Measurements from ENCODE around the gene ARID3B. TPM values are rescaled to one million over a fixed set of nuclear protein-coding genes. Genes with fewer than 3 reads are reported as not detected.
"Not testable (repeated sequence)": the region's sequence is repeated elsewhere in the genome, so short reads cannot be mapped to it uniquely, and the experiment has no call there.

The ARID3B gene
- total RNA-seq, 1 experiment from 2014 or later = 68.0 TPM

DNA sequence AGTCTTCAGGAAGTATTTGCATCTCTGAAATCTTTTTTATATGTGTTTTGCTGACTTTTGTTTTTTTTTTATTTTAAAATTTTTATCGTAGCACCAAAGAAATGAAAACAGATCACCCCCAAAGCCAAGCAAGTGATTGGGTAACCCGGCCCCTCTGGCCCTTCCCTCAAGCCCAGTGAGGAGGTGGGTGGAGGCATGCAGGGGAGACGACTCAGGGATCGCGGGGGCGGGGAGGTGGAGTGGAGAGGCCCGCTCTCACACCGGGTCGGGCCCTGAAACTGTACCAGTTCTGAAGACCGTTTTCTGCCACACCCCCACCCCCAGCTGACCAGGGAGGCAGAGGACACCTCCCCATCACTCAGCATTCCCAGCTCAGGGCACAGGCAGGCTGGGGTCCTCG, 55.7 kb downstream of the ARID3B start:
- not testable (repeated sequence) for H3K27me3 ChIP-seq (ENCODE audit: control insufficient read depth, insufficient read depth, low read length); H3K4me3 ChIP-seq (ENCODE audit: insufficient read depth, low read depth, low read length)
- peaks cover 28% of the 10 kb centered on the region for H3K36me3 ChIP-seq (replicated peaks; ENCODE audit: control insufficient read depth, insufficient read depth, low read length)
- peak; percentile 24 for DNase-seq

DNA sequence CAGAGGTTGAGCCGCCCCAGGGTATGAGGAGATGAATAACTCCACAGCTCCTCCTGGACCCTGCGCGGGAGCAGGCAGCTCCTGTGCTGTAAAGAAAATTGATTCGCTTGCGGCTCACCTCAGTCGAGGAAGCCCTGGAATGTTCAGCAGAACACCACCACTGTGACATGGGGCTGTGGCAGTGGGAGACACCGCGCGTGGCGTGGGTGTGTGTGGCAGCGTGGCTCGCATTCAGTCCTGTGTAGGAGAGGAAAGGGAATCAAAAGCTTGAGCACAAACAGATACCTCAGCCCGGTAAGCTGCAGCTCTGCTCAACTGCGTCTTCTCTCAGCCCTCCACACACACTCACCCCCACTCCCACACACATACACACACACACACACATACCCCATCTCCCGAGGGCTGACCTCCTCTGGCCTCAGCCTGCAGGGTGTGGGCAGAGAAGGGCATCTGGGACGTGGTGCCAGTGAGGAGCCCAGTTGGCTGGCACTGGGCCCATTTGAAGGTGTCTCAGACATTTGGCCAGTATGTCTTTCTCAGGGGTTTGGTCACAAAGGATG, 56.2 kb downstream of the ARID3B start:
- peaks cover 23% of the 10 kb centered on the region for H3K36me3 ChIP-seq (replicated peaks; ENCODE audit: control insufficient read depth, insufficient read depth, low read length)
- not testable (repeated sequence) for DNase-seq; H3K27me3 ChIP-seq (ENCODE audit: control insufficient read depth, insufficient read depth, low read length); H3K4me3 ChIP-seq (ENCODE audit: insufficient read depth, low read depth, low read length)

DNA sequence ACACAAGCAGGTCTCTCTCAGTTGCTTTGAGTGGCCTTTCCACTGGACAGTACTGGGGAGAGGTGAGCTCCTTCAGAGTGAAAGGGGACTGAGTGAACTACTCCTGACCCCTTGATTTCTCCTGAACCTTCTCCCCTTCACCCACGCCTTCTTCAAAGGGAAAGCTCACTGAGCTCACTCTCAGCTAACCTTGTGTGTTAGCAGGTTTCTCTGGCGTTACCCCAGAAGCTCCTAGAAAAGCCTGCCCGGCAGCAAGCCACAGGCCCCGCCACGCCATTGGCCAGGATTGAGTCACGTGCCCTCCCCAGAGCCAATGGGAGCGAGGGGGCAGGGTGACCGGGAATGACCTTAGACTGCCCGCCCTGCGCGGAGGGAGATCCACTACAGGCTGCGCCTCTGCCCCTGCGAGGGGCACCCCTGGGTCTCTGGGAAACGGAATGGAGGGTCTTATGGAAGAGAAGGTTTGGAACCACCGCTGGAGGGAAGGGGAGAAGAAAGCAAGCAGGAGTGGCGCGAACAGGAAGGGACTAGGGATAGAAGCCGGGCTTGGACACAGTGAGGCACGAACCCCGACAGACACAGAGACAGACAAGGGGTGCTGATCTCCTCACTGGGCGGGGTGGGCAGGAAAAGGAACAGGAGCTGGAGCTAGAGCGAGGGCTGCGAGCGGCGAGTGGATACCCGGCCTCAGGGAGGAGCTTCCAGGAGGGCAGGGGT, 57.3 kb downstream of the ARID3B start:
- Histone ChIP-seq H3K36me3 (replicated peaks; ENCODE audit: control insufficient read depth, insufficient read depth, low read length) (peaks cover 12% of the 10 kb centered on the region), H3K4me3 (ENCODE audit: insufficient read depth, low read depth, low read length) (peak overlapping the region; percentile 36), H3K27me3 (ENCODE audit: control insufficient read depth, insufficient read depth, low read length) (no peaks in the 10 kb centered on the region)
- DNase-seq = peak; percentile 100

DNA sequence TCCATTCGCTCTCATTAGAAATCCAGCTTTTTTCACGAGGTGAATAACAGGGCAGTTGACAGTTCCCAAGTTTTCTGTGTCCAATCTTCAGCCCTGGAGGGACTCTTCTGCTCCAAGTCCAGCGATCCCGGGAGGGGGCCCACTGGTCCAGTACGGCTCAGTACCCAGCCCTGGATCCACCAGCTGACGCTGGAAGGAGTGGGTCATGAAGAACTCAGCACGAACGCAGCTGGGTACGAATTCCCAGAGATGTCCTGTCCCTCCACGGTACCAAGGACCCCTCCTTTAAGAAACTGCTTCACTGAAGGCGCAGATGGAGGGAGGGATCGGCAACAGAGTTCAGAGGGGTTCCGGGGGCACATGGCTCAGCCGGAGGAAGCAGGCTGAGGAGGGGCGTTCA, 58.1 kb downstream of the ARID3B start:
- no peak for DNase-seq
- Histone ChIP-seq H3K4me3 (ENCODE audit: insufficient read depth, low read depth, low read length) (no peak overlapping the region), H3K27me3 (ENCODE audit: control insufficient read depth, insufficient read depth, low read length) (no peaks in the 10 kb centered on the region), H3K36me3 (replicated peaks; ENCODE audit: control insufficient read depth, insufficient read depth, low read length) (peaks cover 9% of the 10 kb centered on the region)

DNA sequence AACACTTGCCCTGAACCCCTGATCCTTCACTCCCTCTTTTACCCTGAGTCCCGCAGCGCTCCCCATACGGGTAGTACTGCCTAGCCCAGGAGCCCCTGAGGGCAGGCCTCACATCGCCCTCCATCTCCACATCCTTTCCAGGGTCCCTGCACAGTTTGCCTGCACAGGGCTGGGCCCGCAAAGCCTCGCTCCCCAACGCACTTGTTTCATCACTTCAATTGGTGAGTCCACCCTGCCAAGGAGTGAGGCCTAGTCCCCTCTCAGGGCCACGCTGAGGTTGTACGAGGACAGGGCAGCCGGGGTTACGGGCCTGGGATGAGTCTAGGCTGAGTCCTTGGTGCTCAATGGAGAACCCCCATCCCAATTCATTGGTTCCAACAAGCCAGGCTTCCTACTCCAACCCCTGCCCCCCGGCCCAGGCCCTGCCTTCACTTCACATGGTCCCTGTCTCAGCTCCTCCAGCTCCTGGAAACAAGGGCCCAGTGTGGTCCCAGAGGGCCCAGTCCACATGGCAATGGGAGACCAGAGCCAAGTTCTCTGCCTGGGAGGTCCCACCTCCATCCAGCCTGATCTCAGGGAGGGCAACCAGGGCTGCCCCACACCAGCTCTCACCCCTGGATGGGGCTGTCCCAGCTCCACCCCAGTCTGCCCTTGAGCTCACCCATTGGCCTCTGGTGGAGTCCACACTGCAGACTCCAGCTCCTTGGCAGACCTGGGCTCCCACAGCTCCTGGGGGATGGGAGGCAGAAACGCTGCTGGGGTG, 62.2 kb downstream of the ARID3B start:
- H3K4me3 ChIP-seq (ENCODE audit: insufficient read depth, low read depth, low read length) = no peak overlapping the region
- H3K27me3 ChIP-seq (ENCODE audit: control insufficient read depth, insufficient read depth, low read length) = no peaks in the 10 kb centered on the region; the same call in 1 of the 2 replicates
- H3K36me3 ChIP-seq (replicated peaks; ENCODE audit: control insufficient read depth, insufficient read depth, low read length) = peaks cover 2% of the 10 kb centered on the region
- DNase-seq = no peak

DNA sequence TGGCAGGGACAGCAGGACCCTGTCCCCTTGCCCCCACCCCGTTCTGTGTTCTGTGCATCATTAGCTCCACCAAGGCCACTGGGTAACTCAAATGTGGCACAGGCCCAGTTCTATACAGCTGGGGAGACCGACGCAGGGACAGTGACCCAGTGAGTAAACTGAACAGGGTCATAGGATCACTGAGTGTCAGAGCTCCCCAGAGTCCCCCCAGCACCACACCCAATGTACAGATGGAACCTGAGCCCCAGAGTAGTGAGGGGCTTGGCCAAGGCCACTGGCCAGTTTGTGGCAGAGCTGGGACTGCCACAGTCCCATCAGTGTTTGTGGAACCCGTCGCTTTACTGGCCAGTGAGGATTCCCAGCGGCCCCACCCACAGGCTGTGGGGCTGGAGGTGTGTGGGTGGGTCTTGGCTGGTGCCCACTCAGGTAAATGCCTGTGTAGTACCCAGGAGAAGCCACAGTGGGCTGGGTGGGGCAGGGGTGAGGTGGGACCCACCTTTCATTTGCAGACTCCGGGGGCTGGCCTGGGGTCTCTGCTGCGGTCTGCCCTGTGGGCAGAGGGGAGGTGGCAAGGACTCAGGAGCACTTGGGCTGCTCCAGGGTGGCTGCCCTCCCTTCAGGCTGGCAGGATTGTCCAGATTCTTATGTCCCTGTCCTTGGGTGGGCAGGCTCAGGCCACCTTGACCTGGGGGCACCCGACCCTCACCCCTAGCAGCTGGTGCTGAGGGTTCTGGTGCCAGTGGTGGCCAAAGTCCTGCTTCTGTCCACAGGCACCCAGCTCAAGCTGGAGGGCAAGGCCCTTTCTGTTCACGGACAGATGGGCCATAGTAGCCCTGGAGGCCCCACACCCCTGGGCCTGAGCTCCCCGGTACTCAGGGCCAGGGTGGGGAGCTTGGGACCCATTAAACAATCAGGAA, 63.0 kb downstream of the ARID3B start:
- Histone ChIP-seq H3K27me3 (ENCODE audit: control insufficient read depth, insufficient read depth, low read length) (no peaks in the 10 kb centered on the region; the same call in 1 of the 2 replicates), H3K4me3 (ENCODE audit: insufficient read depth, low read depth, low read length) (no peak overlapping the region), H3K36me3 (replicated peaks; ENCODE audit: control insufficient read depth, insufficient read depth, low read length) (peaks cover 1% of the 10 kb centered on the region)
- DNase-seq = no peak

DNA sequence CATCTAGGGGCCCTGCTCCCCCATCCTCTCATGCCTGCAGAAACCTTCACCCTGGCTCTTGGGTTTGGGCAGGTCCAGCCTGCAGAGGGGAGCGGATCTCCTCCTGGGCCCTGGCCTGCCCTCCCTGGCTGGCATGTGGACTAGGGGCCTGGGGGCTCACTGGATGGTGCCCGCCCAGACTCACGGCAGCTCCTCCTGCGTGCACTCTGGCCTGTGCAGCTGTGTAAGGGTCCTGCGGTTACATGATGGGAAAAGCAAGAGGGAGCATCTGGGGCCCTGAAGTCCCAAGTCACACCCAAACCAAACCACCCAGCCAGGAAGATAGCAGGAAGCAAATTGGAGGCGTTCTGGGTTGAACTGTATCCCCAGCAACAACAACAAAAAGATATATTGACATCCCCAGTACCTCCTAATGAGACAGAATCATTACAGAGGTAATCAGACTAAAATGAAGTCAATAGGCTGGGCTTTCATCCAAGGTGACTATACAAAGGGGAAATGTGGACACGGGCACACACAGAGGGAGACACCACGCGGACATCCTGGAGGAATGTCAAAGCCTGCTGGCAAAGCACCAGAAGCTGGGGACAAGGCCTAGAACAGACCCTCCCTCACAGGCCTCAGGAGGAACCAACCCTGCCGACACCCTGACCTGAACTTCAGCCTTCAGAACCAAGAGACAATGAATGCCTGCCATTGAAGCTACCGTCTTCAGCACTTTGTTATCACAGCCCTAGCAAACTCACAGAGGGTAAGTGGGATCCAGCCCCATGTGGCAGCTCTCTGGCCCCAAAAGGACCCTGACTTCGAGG, 64.2 kb downstream of the ARID3B start:
- no peaks in the 10 kb centered on the region; the same call in 1 of the 2 replicates for H3K27me3 ChIP-seq (ENCODE audit: control insufficient read depth, insufficient read depth, low read length)
- DNase-seq = no peak
- no peak overlapping the region for H3K4me3 ChIP-seq (ENCODE audit: insufficient read depth, low read depth, low read length)
- no peaks in the 10 kb centered on the region for H3K36me3 ChIP-seq (replicated peaks; ENCODE audit: control insufficient read depth, insufficient read depth, low read length)

DNA sequence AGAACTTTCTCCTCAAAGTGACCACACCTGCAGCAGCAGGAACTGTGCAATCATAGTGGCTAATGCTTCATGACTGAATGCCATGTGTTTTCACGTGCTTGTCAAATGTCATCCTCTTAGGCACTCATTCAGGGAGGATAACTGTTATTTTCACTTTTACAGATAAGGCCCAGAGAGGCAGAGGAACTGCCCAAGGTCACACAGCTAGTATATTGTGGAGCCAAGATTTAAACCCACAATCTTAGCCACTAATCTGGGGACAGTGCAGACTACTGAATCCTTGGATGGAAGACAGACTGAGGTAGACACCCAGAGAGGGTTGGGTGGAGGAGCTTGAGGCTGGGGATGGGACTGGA, 64.8 kb downstream of the ARID3B start:
- no peak for DNase-seq
- Histone ChIP-seq H3K36me3 (replicated peaks; ENCODE audit: control insufficient read depth, insufficient read depth, low read length) (no peaks in the 10 kb centered on the region), H3K4me3 (ENCODE audit: insufficient read depth, low read depth, low read length) (no peak overlapping the region), H3K27me3 (ENCODE audit: control insufficient read depth, insufficient read depth, low read length) (no peaks in the 10 kb centered on the region; the same call in 1 of the 2 replicates)

DNA sequence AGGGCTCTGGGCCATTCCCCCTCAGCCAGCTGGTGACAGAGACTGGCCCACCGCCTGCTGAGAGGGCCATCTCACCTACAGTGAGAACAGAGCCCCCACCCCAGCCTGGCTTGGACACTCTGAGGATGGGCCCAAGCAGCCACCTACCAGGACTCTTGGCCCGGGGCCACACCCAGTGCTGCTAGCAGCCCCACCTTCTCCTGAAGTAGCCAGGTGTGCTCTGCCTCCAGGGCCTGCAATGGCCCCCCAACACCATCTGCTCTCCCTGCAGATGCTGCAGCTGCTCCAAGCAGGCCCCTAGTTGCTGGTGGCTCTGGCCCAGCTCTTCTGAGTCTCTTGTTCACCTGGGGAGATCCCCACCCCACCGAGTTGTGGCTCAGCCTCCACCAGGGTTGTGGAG, 67.8 kb downstream of the ARID3B start:
- H3K4me3 ChIP-seq (ENCODE audit: insufficient read depth, low read depth, low read length) = no peak overlapping the region
- no peaks in the 10 kb centered on the region for H3K36me3 ChIP-seq (replicated peaks; ENCODE audit: control insufficient read depth, insufficient read depth, low read length)
- no peak for DNase-seq
- H3K27me3 ChIP-seq (ENCODE audit: control insufficient read depth, insufficient read depth, low read length) = peaks cover 3% of the 10 kb centered on the region

DNA sequence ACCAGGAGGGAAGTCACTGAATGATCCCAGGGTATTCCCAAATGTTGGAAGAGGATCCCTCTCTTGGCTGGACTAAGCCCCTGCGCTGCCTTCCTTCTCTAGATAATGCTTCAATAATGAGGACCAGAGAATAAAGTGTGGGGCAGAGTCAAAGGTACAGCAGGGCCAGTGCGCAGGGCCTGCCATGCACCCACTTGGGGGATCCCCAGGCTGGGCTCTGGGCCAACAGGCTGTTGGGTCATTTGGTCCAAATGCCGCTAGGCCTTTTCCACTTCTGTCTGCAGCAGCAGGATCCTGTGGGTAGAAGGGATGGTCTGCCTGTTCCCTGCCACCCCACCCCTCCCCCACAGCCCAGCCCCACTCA, 68.9 kb downstream of the ARID3B start:
- H3K36me3 ChIP-seq (replicated peaks; ENCODE audit: control insufficient read depth, insufficient read depth, low read length) = no peaks in the 10 kb centered on the region
- H3K27me3 ChIP-seq (ENCODE audit: control insufficient read depth, insufficient read depth, low read length) = peaks cover 4% of the 10 kb centered on the region
- no peak for DNase-seq
- no peak overlapping the region for H3K4me3 ChIP-seq (ENCODE audit: insufficient read depth, low read depth, low read length)

DNA sequence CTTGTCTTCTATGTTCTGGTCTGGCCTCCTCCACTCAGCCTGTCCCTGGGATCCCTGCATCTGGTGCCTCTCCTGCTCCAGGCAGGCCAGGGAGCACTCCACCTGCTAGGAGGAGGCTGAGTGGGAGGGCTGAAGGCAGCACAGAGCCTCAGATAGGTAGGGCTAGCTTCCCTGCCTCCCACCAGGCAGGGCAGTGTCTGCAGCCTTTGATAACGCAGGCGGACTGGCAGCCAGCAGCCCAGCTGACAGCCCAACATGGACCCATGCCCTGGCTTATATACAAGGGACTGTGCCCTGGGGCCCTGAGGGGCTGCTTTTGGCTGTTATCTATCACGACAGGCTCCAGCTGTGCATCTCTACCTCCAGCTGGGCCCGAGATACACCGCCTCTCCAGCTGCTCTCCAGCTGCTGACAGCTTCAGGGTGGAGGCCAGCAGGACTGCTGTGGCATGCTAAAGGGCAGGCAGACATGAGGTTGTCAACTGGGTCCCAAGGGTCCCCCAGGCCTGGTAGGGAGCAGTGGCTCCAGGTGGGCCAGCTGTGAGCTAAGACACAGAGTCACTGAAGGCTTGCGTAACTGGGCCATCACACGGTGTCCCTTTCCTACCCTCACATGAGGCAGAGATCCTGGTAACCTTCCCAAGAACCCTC, 69.4 kb downstream of the ARID3B start:
- Histone ChIP-seq H3K27me3 (ENCODE audit: control insufficient read depth, insufficient read depth, low read length) (peaks cover 4% of the 10 kb centered on the region), H3K4me3 (ENCODE audit: insufficient read depth, low read depth, low read length) (no peak overlapping the region), H3K36me3 (replicated peaks; ENCODE audit: control insufficient read depth, insufficient read depth, low read length) (no peaks in the 10 kb centered on the region)
- peak; percentile 68 for DNase-seq

DNA sequence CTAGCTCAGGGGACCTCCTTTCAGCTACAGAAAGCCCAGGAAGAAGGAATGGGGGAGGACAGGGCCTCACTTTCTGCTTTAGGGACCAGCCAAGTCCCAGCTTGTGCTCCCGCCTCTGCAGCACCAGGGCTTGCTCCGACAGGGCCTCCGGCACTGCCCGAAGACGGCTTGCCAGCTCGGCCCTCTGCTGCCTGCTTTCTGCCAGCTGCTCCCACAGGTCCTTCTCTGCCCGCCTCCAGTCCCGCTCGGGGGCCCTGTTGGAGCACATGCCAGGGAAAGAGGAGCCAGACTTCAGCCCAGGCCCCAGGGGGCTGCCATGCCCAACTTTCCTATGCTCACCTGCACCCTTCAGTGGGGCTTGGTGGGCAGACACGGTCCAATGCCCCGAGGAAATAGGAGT, 70.3 kb downstream of the ARID3B start:
- no peak overlapping the region for H3K4me3 ChIP-seq (ENCODE audit: insufficient read depth, low read depth, low read length)
- H3K27me3 ChIP-seq (ENCODE audit: control insufficient read depth, insufficient read depth, low read length) = peaks cover 4% of the 10 kb centered on the region
- H3K36me3 ChIP-seq (replicated peaks; ENCODE audit: control insufficient read depth, insufficient read depth, low read length) = no peaks in the 10 kb centered on the region
- DNase-seq = no peak

DNA sequence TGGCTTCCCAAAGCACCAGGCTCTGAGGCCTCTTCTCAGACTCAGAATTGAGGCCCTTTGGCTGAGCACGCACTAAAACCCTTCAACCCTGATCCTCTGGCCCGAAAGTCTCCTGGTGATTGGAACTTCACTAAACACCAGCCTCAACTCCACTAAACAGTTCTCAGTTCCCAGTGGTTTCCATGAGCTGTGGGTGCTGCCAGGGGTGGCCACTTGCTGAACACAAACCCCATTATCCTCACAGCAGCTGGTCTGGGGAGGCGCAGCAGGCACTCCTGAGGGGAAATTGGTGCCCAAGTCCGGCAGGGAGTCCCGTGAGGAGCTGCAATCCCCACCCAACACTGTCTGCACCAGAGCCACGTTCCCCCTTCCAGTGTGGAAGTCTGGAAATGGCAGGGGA, 70.8 kb downstream of the ARID3B start:
- Histone ChIP-seq H3K36me3 (replicated peaks; ENCODE audit: control insufficient read depth, insufficient read depth, low read length) (no peaks in the 10 kb centered on the region), H3K27me3 (ENCODE audit: control insufficient read depth, insufficient read depth, low read length) (peaks cover 4% of the 10 kb centered on the region), H3K4me3 (ENCODE audit: insufficient read depth, low read depth, low read length) (no peak overlapping the region)
- no peak for DNase-seq
